ENCODE results near the gene SELENOS.

SELENOS gene

GRCh38 chr15:101262551-101262950, 14.7 kb downstream of the SELENOS start:
- H4K5ac ChIP-seq (ENCODE audit: low read length) = no peak overlapping the region
- no peaks in the 10 kb centered on the region for H3K27me3 ChIP-seq (ENCODE audit: insufficient read depth, low read length, poor library complexity)
- no peaks in the 10 kb centered on the region for H3K79me2 ChIP-seq (ENCODE audit: control insufficient read depth, insufficient read depth, low read length)
- no peak overlapping the region for H2BK5ac ChIP-seq (ENCODE audit: low read length)
- no peak overlapping the region for H4K8ac ChIP-seq (ENCODE audit: low read depth, low read length)
- H3K4me2 ChIP-seq (ENCODE audit: low read length) = no peak overlapping the region
- peaks cover 5% of the 10 kb centered on the region for H3K4me1 ChIP-seq (ENCODE audit: control insufficient read depth, low read depth, low read length)
- no peaks in the 10 kb centered on the region for H3K79me1 ChIP-seq (ENCODE audit: low read length)
- no peak overlapping the region for H2BK15ac ChIP-seq (replicated peaks; ENCODE audit: low read depth)
- H3K4me3 ChIP-seq (ENCODE audit: low read length) = no peak overlapping the region
- H3K36me3 ChIP-seq (ENCODE audit: control insufficient read depth, insufficient read depth, low read length) = no peaks in the 10 kb centered on the region
- H3K18ac ChIP-seq (ENCODE audit: low read length) = no peak overlapping the region
- H3K9ac ChIP-seq (ENCODE audit: low read length) = no peak overlapping the region
- H2AK5ac ChIP-seq (ENCODE audit: low read length) = no peak overlapping the region
- H3K23ac ChIP-seq (ENCODE audit: low read length) = no peak overlapping the region
- DNase-seq = no peak
- no peak overlapping the region for H3K56ac ChIP-seq (ENCODE audit: low read length)
- no CpG with 5 or more reads among the region's 4 CpGs for WGBS (ENCODE audit: extremely low coverage, insufficient coverage, low lambda C conversion rate)
- no peak overlapping the region for H2BK120ac ChIP-seq (ENCODE audit: low read depth, low read length)
- H3K27ac ChIP-seq (ENCODE audit: low read depth, low read length) = no peak overlapping the region
- H3K4ac ChIP-seq (ENCODE audit: low read depth, low read length) = no peak overlapping the region

- Histone ChIP-seq H3K79me2 (ENCODE audit: control insufficient read depth, insufficient read depth, low read length) (no peaks in the 10 kb centered on the region), H3K9ac (ENCODE audit: low read length) (no peak overlapping the region), H4K5ac (ENCODE audit: low read length) (no peak overlapping the region), H3K56ac (ENCODE audit: low read length) (peak overlapping the region; percentile 22), H4K8ac (ENCODE audit: low read depth, low read length) (no peak overlapping the region), H3K18ac (ENCODE audit: low read length) (no peak overlapping the region), H3K4me2 (ENCODE audit: low read length) (no peak overlapping the region), H3K4me1 (ENCODE audit: control insufficient read depth, low read depth, low read length) (no peaks in the 10 kb centered on the region), H2BK120ac (ENCODE audit: low read depth, low read length) (no peak overlapping the region), H3K27ac (ENCODE audit: low read depth, low read length) (no peak overlapping the region), H3K23ac (ENCODE audit: low read length) (no peak overlapping the region), H2BK15ac (replicated peaks; ENCODE audit: low read depth) (no peak overlapping the region), H3K36me3 (ENCODE audit: control insufficient read depth, insufficient read depth, low read length) (no peaks in the 10 kb centered on the region), H3K79me1 (ENCODE audit: low read length) (no peaks in the 10 kb centered on the region), H2BK5ac (ENCODE audit: low read length) (no peak overlapping the region), H3K4me3 (ENCODE audit: low read length) (no peak overlapping the region), H3K27me3 (ENCODE audit: insufficient read depth, low read length, poor library complexity) (no peaks in the 10 kb centered on the region), H3K4ac (ENCODE audit: low read depth, low read length) (no peak overlapping the region), H2AK5ac (ENCODE audit: low read length) (no peak overlapping the region)
- peak; percentile 65 for DNase-seq
- no CpG with 5 or more reads among the region's 11 CpGs for WGBS (ENCODE audit: extremely low coverage, insufficient coverage, low lambda C conversion rate)
Observed at GRCh38 chr15:101258238-101259144, 18.8 kb downstream of the SELENOS start.

GRCh38 chr15:101256757-101257156, 20.5 kb downstream of the SELENOS start:
- Histone ChIP-seq H2BK15ac (replicated peaks; ENCODE audit: low read depth) (no peak overlapping the region), H3K27me3 (ENCODE audit: insufficient read depth, low read length, poor library complexity) (no peaks in the 10 kb centered on the region), H3K79me1 (ENCODE audit: low read length) (no peaks in the 10 kb centered on the region), H2BK5ac (ENCODE audit: low read length) (no peak overlapping the region), H3K9ac (ENCODE audit: low read length) (no peak overlapping the region), H4K5ac (ENCODE audit: low read length) (no peak overlapping the region), H3K4ac (ENCODE audit: low read depth, low read length) (no peak overlapping the region), H3K4me1 (ENCODE audit: control insufficient read depth, low read depth, low read length) (no peaks in the 10 kb centered on the region), H3K23ac (ENCODE audit: low read length) (no peak overlapping the region), H2BK120ac (ENCODE audit: low read depth, low read length) (no peak overlapping the region), H3K18ac (ENCODE audit: low read length) (no peak overlapping the region), H4K8ac (ENCODE audit: low read depth, low read length) (no peak overlapping the region), H3K4me3 (ENCODE audit: low read length) (no peak overlapping the region), H3K56ac (ENCODE audit: low read length) (no peak overlapping the region), H3K27ac (ENCODE audit: low read depth, low read length) (no peak overlapping the region), H3K4me2 (ENCODE audit: low read length) (no peak overlapping the region), H3K79me2 (ENCODE audit: control insufficient read depth, insufficient read depth, low read length) (no peaks in the 10 kb centered on the region), H2AK5ac (ENCODE audit: low read length) (no peak overlapping the region), H3K36me3 (ENCODE audit: control insufficient read depth, insufficient read depth, low read length) (no peaks in the 10 kb centered on the region)
- no CpG with 5 or more reads among the region's 6 CpGs for WGBS (ENCODE audit: extremely low coverage, insufficient coverage, low lambda C conversion rate)
- no peak for DNase-seq

GRCh38 chr15:101255615-101256241, 21.6 kb downstream of the SELENOS start:
- Histone ChIP-seq H3K79me2 (ENCODE audit: control insufficient read depth, insufficient read depth, low read length) (peaks cover 3% of the 10 kb centered on the region), H2AK5ac (ENCODE audit: low read length) (no peak overlapping the region), H3K4me1 (ENCODE audit: control insufficient read depth, low read depth, low read length) (no peaks in the 10 kb centered on the region), H2BK5ac (ENCODE audit: low read length) (no peak overlapping the region), H4K8ac (ENCODE audit: low read depth, low read length) (no peak overlapping the region), H3K36me3 (ENCODE audit: control insufficient read depth, insufficient read depth, low read length) (no peaks in the 10 kb centered on the region), H3K27me3 (ENCODE audit: insufficient read depth, low read length, poor library complexity) (no peaks in the 10 kb centered on the region), H2BK120ac (ENCODE audit: low read depth, low read length) (no peak overlapping the region), H3K27ac (ENCODE audit: low read depth, low read length) (no peak overlapping the region), H4K5ac (ENCODE audit: low read length) (no peak overlapping the region), H3K4me2 (ENCODE audit: low read length) (no peak overlapping the region), H3K56ac (ENCODE audit: low read length) (no peak overlapping the region), H3K4ac (ENCODE audit: low read depth, low read length) (no peak overlapping the region), H3K23ac (ENCODE audit: low read length) (no peak overlapping the region), H2BK15ac (replicated peaks; ENCODE audit: low read depth) (no peak overlapping the region), H3K9ac (ENCODE audit: low read length) (no peak overlapping the region), H3K79me1 (ENCODE audit: low read length) (no peaks in the 10 kb centered on the region), H3K18ac (ENCODE audit: low read length) (no peak overlapping the region), H3K4me3 (ENCODE audit: low read length) (no peak overlapping the region)
- WGBS (ENCODE audit: extremely low coverage, insufficient coverage, low lambda C conversion rate) = no CpG with 5 or more reads among the region's 8 CpGs
- DNase-seq = no peak

GRCh38 chr15:101255051-101255395, 22.3 kb downstream of the SELENOS start:
- Histone ChIP-seq H3K23ac (ENCODE audit: low read length) (no peak overlapping the region), H3K27me3 (ENCODE audit: insufficient read depth, low read length, poor library complexity) (no peaks in the 10 kb centered on the region), H3K4me3 (ENCODE audit: low read length) (no peak overlapping the region), H3K79me2 (ENCODE audit: control insufficient read depth, insufficient read depth, low read length) (peaks cover 10% of the 10 kb centered on the region), H3K36me3 (ENCODE audit: control insufficient read depth, insufficient read depth, low read length) (no peaks in the 10 kb centered on the region), H3K4me2 (ENCODE audit: low read length) (no peak overlapping the region), H2BK15ac (replicated peaks; ENCODE audit: low read depth) (no peak overlapping the region), H3K9ac (ENCODE audit: low read length) (no peak overlapping the region), H3K4ac (ENCODE audit: low read depth, low read length) (no peak overlapping the region), H2AK5ac (ENCODE audit: low read length) (no peak overlapping the region), H2BK5ac (ENCODE audit: low read length) (no peak overlapping the region), H4K5ac (ENCODE audit: low read length) (no peak overlapping the region), H3K18ac (ENCODE audit: low read length) (no peak overlapping the region), H2BK120ac (ENCODE audit: low read depth, low read length) (no peak overlapping the region), H3K56ac (ENCODE audit: low read length) (no peak overlapping the region), H3K79me1 (ENCODE audit: low read length) (peaks cover 6% of the 10 kb centered on the region), H3K4me1 (ENCODE audit: control insufficient read depth, low read depth, low read length) (peaks cover 3% of the 10 kb centered on the region), H4K8ac (ENCODE audit: low read depth, low read length) (no peak overlapping the region), H3K27ac (ENCODE audit: low read depth, low read length) (no peak overlapping the region)
- WGBS (ENCODE audit: extremely low coverage, insufficient coverage, low lambda C conversion rate) = no CpG with 5 or more reads among the region's 5 CpGs
- DNase-seq = no peak

Measured in mesendoderm (in vitro differentiated cells).